Ectodermal cell (in vitro differentiated cells): ENCODE measurements around the gene ST3GAL2.
"Not testable (repeated sequence)": the region's sequence is repeated elsewhere in the genome, so short reads cannot be mapped to it uniquely, and the experiment has no call there.

Source experiments
- H3K27ac ChIP-seq: 2 replicates; pipeline ENCODE4 v1.7.0; 2013; ENCODE audit warnings: mild to moderate bottlenecking, low read depth, low read length; ENCODE audit not compliant: insufficient read depth, poor library complexity, severe bottlenecking
- H3K27me3 ChIP-seq: 2 replicates; pipeline ENCODE4 v1.7.0; 2013; ENCODE audit warnings: mild to moderate bottlenecking, low read length; ENCODE audit not compliant: insufficient read depth, control insufficient read depth, poor library complexity, severe bottlenecking
- H3K36me3 ChIP-seq: one replicate; pipeline ENCODE4 v1.7.0; 2013; ENCODE audit warnings: low read length; ENCODE audit not compliant: control insufficient read depth, insufficient read depth
- H3K4me1 ChIP-seq: one replicate; pipeline ENCODE4 v1.7.0; 2013; ENCODE audit warnings: low read length; ENCODE audit not compliant: control insufficient read depth, insufficient read depth
- H3K4me3 ChIP-seq: 2 replicates; pipeline ENCODE4 v1.7.0; 2013; ENCODE audit warnings: low read depth, low read length, control low read depth; ENCODE audit not compliant: insufficient read depth
- H3K9me3 ChIP-seq: 2 replicates; pipeline ENCODE4 v1.7.0; 2013; ENCODE audit warnings: mild to moderate bottlenecking, low read length, moderate library complexity; ENCODE audit not compliant: control insufficient read depth
- WGBS, 2 experiments: methylation state at CpG; one replicate each; pipeline ENCODE4 v1.1.7; 2013; ENCODE audit warnings: missing lambda C conversion rate in 2 of 2; 5-methylcytosine and 5-hydroxymethylcytosine counted together

Gene ST3GAL2

GRCh38 chr16:70370145-70370544, 68.8 kb downstream of the ST3GAL2 start:
- H3K4me1 ChIP-seq, result not testable (repeated sequence)
- peaks cover 26% of the 10 kb centered on the region for H3K36me3 ChIP-seq

GRCh38 chr16:70364399-70364798, 74.5 kb downstream of the ST3GAL2 start:
- Histone ChIP-seq H3K36me3 (peaks cover 43% of the 10 kb centered on the region), H3K9me3 (no peaks in the 10 kb centered on the region), H3K4me1 (no peaks in the 10 kb centered on the region), H3K27me3 (no peaks in the 10 kb centered on the region), H3K4me3 (no peak overlapping the region), H3K27ac (no peak overlapping the region)
- WGBS, 2 experiments, result 94 to 95% methylated on average over 5 of the region's 5 CpGs

More at GRCh38 chr16:70370145-70370544, 68.8 kb downstream of the ST3GAL2 start:
- not testable (repeated sequence) for H3K9me3 ChIP-seq, H3K4me3 ChIP-seq, H3K27ac ChIP-seq, H3K27me3 ChIP-seq
- 88% methylated on average over 10 of the region's 10 CpGs for WGBS, 2 experiments

- H3K9me3 ChIP-seq, result no peaks in the 10 kb centered on the region
- H3K4me1 ChIP-seq, result no peaks in the 10 kb centered on the region
- H3K4me3 ChIP-seq, result no peak overlapping the region
- no peak overlapping the region for H3K27ac ChIP-seq
- no peaks in the 10 kb centered on the region for H3K27me3 ChIP-seq
- peaks cover 40% of the 10 kb centered on the region for H3K36me3 ChIP-seq
- 89 to 94% methylated on average over 7 of the region's 7 CpGs for WGBS, 2 experiments
These were observed 79.3 kb downstream of the ST3GAL2 start for GRCh38 chr16:70359552-70359951.

GRCh38 chr16:70349783-70350182, 89.1 kb downstream of the ST3GAL2 start:
- Histone ChIP-seq H3K4me1 (no peaks in the 10 kb centered on the region), H3K36me3 (peaks cover 16% of the 10 kb centered on the region), H3K9me3 (no peaks in the 10 kb centered on the region), H3K27me3 (no peaks in the 10 kb centered on the region), H3K27ac (no peak overlapping the region), H3K4me3 (no peak overlapping the region)
- 87 to 95% methylated on average over 2 of the region's 2 CpGs for WGBS, 2 experiments

GRCh38 chr16:70348991-70349390, 89.9 kb downstream of the ST3GAL2 start:
- Histone ChIP-seq H3K27me3 (no peaks in the 10 kb centered on the region), H3K4me3 (no peak overlapping the region), H3K27ac (no peak overlapping the region), H3K4me1 (no peaks in the 10 kb centered on the region), H3K9me3 (no peaks in the 10 kb centered on the region), H3K36me3 (peaks cover 16% of the 10 kb centered on the region)
- WGBS, 2 experiments, result 93 to 100% methylated on average over 1 to 2 of the region's 2 CpGs

GRCh38 chr16:70345840-70346239, 93.1 kb downstream of the ST3GAL2 start:
- no peaks in the 10 kb centered on the region for H3K27me3 ChIP-seq
- H3K36me3 ChIP-seq, result peaks cover 11% of the 10 kb centered on the region
- H3K9me3 ChIP-seq, result no peaks in the 10 kb centered on the region
- H3K4me3 ChIP-seq, result peak overlapping the region; percentile 100
- H3K27ac ChIP-seq, result no peak overlapping the region
- H3K4me1 ChIP-seq, result no peaks in the 10 kb centered on the region
- 94 to 96% methylated on average over 10 of the region's 10 CpGs for WGBS, 2 experiments

GRCh38 chr16:70342016-70342415, 96.9 kb downstream of the ST3GAL2 start:
- WGBS, 2 experiments, result 66 to 73% methylated on average over 2 to 3 of the region's 3 CpGs
- Histone ChIP-seq H3K27ac (no peak overlapping the region), H3K4me3 (no peak overlapping the region), H3K36me3 (no peaks in the 10 kb centered on the region), H3K4me1 (no peaks in the 10 kb centered on the region), H3K9me3 (no peaks in the 10 kb centered on the region), H3K27me3 (no peaks in the 10 kb centered on the region)

GRCh38 chr16:70341600-70341999, 97.3 kb downstream of the ST3GAL2 start:
- no peaks in the 10 kb centered on the region for H3K4me1 ChIP-seq
- H3K27ac ChIP-seq, result no peak overlapping the region
- H3K27me3 ChIP-seq, result no peaks in the 10 kb centered on the region
- no peak overlapping the region for H3K4me3 ChIP-seq
- no peaks in the 10 kb centered on the region for H3K36me3 ChIP-seq
- no peaks in the 10 kb centered on the region for H3K9me3 ChIP-seq
- WGBS, 2 experiments, result 79 to 83% methylated on average over 4 of the region's 4 CpGs

GRCh38 chr16:70337814-70338213, 101.1 kb downstream of the ST3GAL2 start:
- 94 to 95% methylated on average over 5 of the region's 5 CpGs for WGBS, 2 experiments
- Histone ChIP-seq H3K9me3 (no peaks in the 10 kb centered on the region), H3K27ac (no peak overlapping the region), H3K27me3 (no peaks in the 10 kb centered on the region), H3K4me3 (no peak overlapping the region), H3K36me3 (peaks cover 17% of the 10 kb centered on the region), H3K4me1 (no peaks in the 10 kb centered on the region)

- peaks cover 25% of the 10 kb centered on the region for H3K36me3 ChIP-seq
- not testable (repeated sequence) for H3K27ac ChIP-seq, H3K4me1 ChIP-seq, H3K27me3 ChIP-seq, H3K9me3 ChIP-seq, H3K4me3 ChIP-seq
- 93 to 98% methylated on average over 4 of the region's 12 CpGs for WGBS, 2 experiments
These were observed 106.2 kb downstream of the ST3GAL2 start for GRCh38 chr16:70332728-70333127.
